OCI-LY1 (cell line): ENCODE measurements around the gene ACOT12.

Experiments
- H2AFZ ChIP-seq: fragments of 200-600 bp; sonication (generic), shearing (Covaris generic); 2 replicates; pipeline ENCODE4 v1.6.0; 2014; ENCODE audit warnings: antibody characterized with exemption, mild to moderate bottlenecking, low read length
- H3F3A ChIP-seq: fragments of 200-600 bp; sonication (generic), shearing (Covaris generic); 2 replicates; pipeline ENCODE4 v1.6.0; 2014; ENCODE audit warnings: mild to moderate bottlenecking, antibody characterized with exemption, low read length, moderate library complexity; ENCODE audit not compliant: insufficient read depth
- H3K27ac ChIP-seq: fragments of 200-600 bp; sonication (generic); 2 replicates; pipeline ENCODE4 v1.5.1; 2014; ENCODE audit warnings: low read length, mixed run types, mild to moderate bottlenecking, low read depth; ENCODE audit not compliant: poor library complexity, severe bottlenecking
- H3K27me3 ChIP-seq: fragments of 200-600 bp; sonication (generic); 2 replicates; pipeline ENCODE4 v1.6.0; 2014; ENCODE audit warnings: antibody characterized with exemption, mild to moderate bottlenecking, low read length, moderate library complexity; ENCODE audit not compliant: insufficient read depth
- H3K36me3 ChIP-seq: fragments of 200-600 bp; sonication (generic); 2 replicates; pipeline ENCODE4 v1.6.1; 2014; ENCODE audit warnings: mild to moderate bottlenecking, antibody characterized with exemption, low read length, moderate library complexity, mixed read lengths; ENCODE audit not compliant: insufficient read depth
- H3K4me1 ChIP-seq: fragments of 200-600 bp; sonication (generic); 2 replicates; pipeline ENCODE4 v1.5.1; 2014; ENCODE audit warnings: mild to moderate bottlenecking, low read length, moderate library complexity; ENCODE audit not compliant: insufficient read depth, severe bottlenecking
- H3K4me2 ChIP-seq: fragments of 200-600 bp; sonication (generic), shearing (Covaris generic); 2 replicates; pipeline ENCODE4 v1.6.1; 2014; ENCODE audit warnings: low read length
- H3K4me3 ChIP-seq: fragments of 200-600 bp; sonication (generic); 2 replicates; pipeline ENCODE4 v1.5.1; 2014; ENCODE audit warnings: low read length, low read depth, mild to moderate bottlenecking, mixed read lengths; ENCODE audit not compliant: poor library complexity, severe bottlenecking
- H3K79me2 ChIP-seq: fragments of 200-600 bp; shearing (Covaris generic); 2 replicates; pipeline ENCODE4 v1.6.1; 2016; ENCODE audit warnings: mixed run types, low read length, mixed read lengths; ENCODE audit not compliant: insufficient read depth
- H3K9ac ChIP-seq: fragments of 200-600 bp; sonication (generic), shearing (Covaris generic); 2 replicates; pipeline ENCODE4 v1.6.1; 2014; ENCODE audit warnings: mild to moderate bottlenecking, low read length, mixed read lengths
- H3K9me2 ChIP-seq: fragments of 200-600 bp; sonication (generic), shearing (Covaris generic); 2 replicates; pipeline ENCODE4 v1.6.1; 2014; ENCODE audit warnings: low read depth, mild to moderate bottlenecking, low read length, mixed read lengths
- H3K9me3 ChIP-seq: fragments of 200-600 bp; shearing (Covaris generic); 2 replicates; pipeline ENCODE4 v1.6.1; 2014; ENCODE audit warnings: low read length, mixed read lengths
- H4K20me1 ChIP-seq: fragments of 200-600 bp; sonication (generic), shearing (Covaris generic); 2 replicates; pipeline ENCODE4 v1.6.0; 2016; ENCODE audit warnings: mild to moderate bottlenecking, low read length; ENCODE audit not compliant: insufficient read depth
- CTCF ChIP-seq: fragments of 200-600 bp; sonication (generic), shearing (Covaris generic); IDR thresholded peaks from 2 replicates; pipeline ENCODE4 v1.5.1; 2017; ENCODE audit warnings: mild to moderate bottlenecking, antibody characterized with exemption, low read length, moderate library complexity, mixed read lengths
- EZH2 ChIP-seq: fragments of 200-600 bp; sonication (generic), shearing (Covaris generic); IDR thresholded peaks from 2 replicates; pipeline ENCODE4 v1.8.0; 2017; ENCODE audit warnings: borderline replicate concordance, mixed run types, mild to moderate bottlenecking, antibody characterized with exemption, low read length, moderate library complexity, mixed read lengths

The ACOT12 gene

GRCh38 chr5:81315830-81316229, 78.1 kb downstream of the ACOT12 start:
- Histone ChIP-seq H3K27ac (no peak overlapping the region), H3K9me2 (no peaks in the 10 kb centered on the region), H3K9me3 (no peaks in the 10 kb centered on the region), H3K79me2 (no peaks in the 10 kb centered on the region), H3K27me3 (no peaks in the 10 kb centered on the region), H4K20me1 (no peaks in the 10 kb centered on the region), H3K4me3 (no peak overlapping the region), H3K9ac (no peak overlapping the region), H3K4me1 (no peaks in the 10 kb centered on the region), H2AFZ (no peak overlapping the region), H3F3A (no peaks in the 10 kb centered on the region), H3K4me2 (no peak overlapping the region), H3K36me3 (peaks cover 30% of the 10 kb centered on the region)
- TF ChIP-seq CTCF: no peak

- Histone ChIP-seq H3K27me3 (no peaks in the 10 kb centered on the region), H3K4me2 (no peak overlapping the region), H3K4me1 (no peaks in the 10 kb centered on the region), H3K36me3 (peaks cover 35% of the 10 kb centered on the region), H3K27ac (no peak overlapping the region), H3K4me3 (no peak overlapping the region), H2AFZ (no peak overlapping the region), H3K79me2 (no peaks in the 10 kb centered on the region), H3K9me2 (no peaks in the 10 kb centered on the region), H4K20me1 (no peaks in the 10 kb centered on the region), H3K9me3 (no peaks in the 10 kb centered on the region), H3F3A (no peaks in the 10 kb centered on the region), H3K9ac (no peak overlapping the region)
- TF ChIP-seq EZH2 (no peak), CTCF (no peak)
Observed at GRCh38 chr5:81315336-81315735, 78.6 kb downstream of the ACOT12 start.

- Histone ChIP-seq H4K20me1 (no peaks in the 10 kb centered on the region), H2AFZ (no peak overlapping the region), H3K4me1 (no peaks in the 10 kb centered on the region), H3K27ac (no peak overlapping the region), H3K4me2 (no peak overlapping the region), H3K27me3 (no peaks in the 10 kb centered on the region), H3K4me3 (no peak overlapping the region), H3K79me2 (no peaks in the 10 kb centered on the region), H3F3A (no peaks in the 10 kb centered on the region), H3K9me2 (no peaks in the 10 kb centered on the region), H3K9ac (no peak overlapping the region), H3K9me3 (no peaks in the 10 kb centered on the region), H3K36me3 (peaks cover 39% of the 10 kb centered on the region)
- no peak for TF ChIP-seq EZH2
- TF ChIP-seq CTCF: no peak
Observed at GRCh38 chr5:81314581-81314980, 79.4 kb downstream of the ACOT12 start.
